Thyroid gland (tissue), 4 donors: ENCODE data around the gene ANKRD13D. TPM values are rescaled to one million over a fixed set of nuclear protein-coding genes. Genes with fewer than 3 reads are reported as not detected.

Experiments
- DNase-seq, 2 donors: peaks; one replicate each; pipeline ENCODE4 v3.0.0-alpha.2; 2019
- H3K27ac ChIP-seq, 3 donors: fragments of 200-600 bp; sonication (generic); 1 replicate in 2 of 3; 2 replicates in 1 of 3; pipeline ENCODE4 v1.5.1; 2016 to 2019; ENCODE audit warnings: mild to moderate bottlenecking in 1 of 3, moderate library complexity in 1 of 3
- H3K27me3 ChIP-seq: fragments of 200-600 bp; sonication (generic); one replicate; pipeline ENCODE4 v1.5.1; 2019
- H3K36me3 ChIP-seq, 2 donors: fragments of 200-600 bp; sonication (generic); one replicate each; pipeline ENCODE4 v1.5.1; 2016 to 2019
- H3K4me1 ChIP-seq, 2 donors: fragments of 200-600 bp; sonication (generic); one replicate each; pipeline ENCODE4 v1.5.1; 2017 to 2019
- H3K4me3 ChIP-seq, 3 donors: fragments of 200-600 bp; sonication (generic); replicated peaks in 1 of 3; 1 replicate in 2 of 3; 2 replicates in 1 of 3; pipeline ENCODE4 v1.5.1; 2016; ENCODE audit warnings: mild to moderate bottlenecking in 1 of 3
- H3K9me3 ChIP-seq: fragments of 200-600 bp; sonication (generic); one replicate; pipeline ENCODE4 v1.5.1; 2017
- POLR2A ChIP-seq, 2 donors: fragments of 450-650 bp; IDR thresholded peaks; one replicate each; pipeline ENCODE4 v1.6.1; 2017; ENCODE audit warnings: antibody characterized with exemption in 2 of 2, mild to moderate bottlenecking in 2 of 2, moderate library complexity in 1 of 2
- WGBS, 2 donors: methylation state at CpG; one replicate each; pipeline ENCODE4 v1.1.5; 2017; 5-methylcytosine and 5-hydroxymethylcytosine counted together
- intact Hi-C: fragments of 100-400 bp; cut with DNase I; formaldehyde crosslinking; loops from one replicate; pipeline ENCODE4 v1.15.1; 2023
- total RNA-seq, 4 donors: library from RNA; depleted of rRNA; stranded (reverse); fragments of >200 nt; gene quantifications; one replicate each; pipeline ENCODE4 v1.2.3, GENCODE V29; 2016
- TF ChIP-seq, protein P1 (sequence below), 6 experiments: fragments of 200-600 bp in 3 of 6; fragments of 450-650 bp in 3 of 6; sonication (generic) in 3 of 6; IDR thresholded peaks; one replicate each; pipeline ENCODE4 v1.5.1; 2016 to 2019; ENCODE audit warnings: antibody characterized with exemption in 6 of 6, mild to moderate bottlenecking in 2 of 6, inconsistent platforms in 1 of 6, moderate library complexity in 1 of 6

ANKRD13D gene
- 10 to 100 TPM; 27.9 to 36.8 (median 31.5) TPM for total RNA-seq

DNA sequence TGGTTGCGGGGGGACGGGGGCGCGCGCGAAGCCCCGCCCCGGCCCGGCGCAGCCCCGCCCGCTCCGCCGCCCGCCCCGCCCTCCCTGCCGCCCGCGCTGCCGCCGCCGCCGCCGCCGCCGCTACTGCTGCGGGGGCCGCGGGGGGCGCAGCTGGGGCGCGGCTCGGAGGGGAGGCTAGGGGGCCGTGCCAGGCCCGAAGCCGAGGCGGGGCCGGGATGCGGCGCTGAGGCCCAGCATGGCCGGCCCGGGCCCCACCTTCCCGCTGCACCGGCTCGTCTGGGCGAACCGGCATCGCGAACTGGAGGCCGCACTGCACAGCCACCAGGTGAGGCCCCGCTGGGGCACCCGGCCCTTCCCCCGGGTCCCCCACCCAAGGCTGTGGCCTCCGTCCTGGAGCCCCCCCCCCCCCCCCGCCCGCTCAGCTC is at the start of gene ANKRD13D:
Gene ANKRD13D, plus strand, starts transcription at position 78 of the 425 bp plus-strand sequence. Its CDS starts 158 bp downstream, at position 236.
- Histone ChIP-seq H3K27ac (peak within 1 kb of the TSS; percentile 90 to 95 (median 93)), H3K4me3 (peak within 1 kb of the TSS; percentile 36 to 88 (median 73)), H3K36me3 (peaks cover 20 to 32% of the 10 kb centered on the region in 2 donors), H3K27me3 (no peaks in the 10 kb centered on the region), H3K9me3 (no peaks in the 10 kb centered on the region), H3K4me1 (peaks cover 15 to 27% of the 10 kb centered on the region in 2 donors)
- intact Hi-C loops, result no loop called here
- WGBS, 2 donors, result no CpG with 5 or more reads among the region's 56 CpGs
- no peak for DNase-seq
- no peak for TF ChIP-seq POLR2A (IDR thresholded peaks at IDR 0.05)
- TF ChIP-seq, protein P1, sequence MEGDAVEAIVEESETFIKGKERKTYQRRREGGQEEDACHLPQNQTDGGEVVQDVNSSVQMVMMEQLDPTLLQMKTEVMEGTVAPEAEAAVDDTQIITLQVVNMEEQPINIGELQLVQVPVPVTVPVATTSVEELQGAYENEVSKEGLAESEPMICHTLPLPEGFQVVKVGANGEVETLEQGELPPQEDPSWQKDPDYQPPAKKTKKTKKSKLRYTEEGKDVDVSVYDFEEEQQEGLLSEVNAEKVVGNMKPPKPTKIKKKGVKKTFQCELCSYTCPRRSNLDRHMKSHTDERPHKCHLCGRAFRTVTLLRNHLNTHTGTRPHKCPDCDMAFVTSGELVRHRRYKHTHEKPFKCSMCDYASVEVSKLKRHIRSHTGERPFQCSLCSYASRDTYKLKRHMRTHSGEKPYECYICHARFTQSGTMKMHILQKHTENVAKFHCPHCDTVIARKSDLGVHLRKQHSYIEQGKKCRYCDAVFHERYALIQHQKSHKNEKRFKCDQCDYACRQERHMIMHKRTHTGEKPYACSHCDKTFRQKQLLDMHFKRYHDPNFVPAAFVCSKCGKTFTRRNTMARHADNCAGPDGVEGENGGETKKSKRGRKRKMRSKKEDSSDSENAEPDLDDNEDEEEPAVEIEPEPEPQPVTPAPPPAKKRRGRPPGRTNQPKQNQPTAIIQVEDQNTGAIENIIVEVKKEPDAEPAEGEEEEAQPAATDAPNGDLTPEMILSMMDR (IDR thresholded peaks at IDR 0.05), result no peak

DNA sequence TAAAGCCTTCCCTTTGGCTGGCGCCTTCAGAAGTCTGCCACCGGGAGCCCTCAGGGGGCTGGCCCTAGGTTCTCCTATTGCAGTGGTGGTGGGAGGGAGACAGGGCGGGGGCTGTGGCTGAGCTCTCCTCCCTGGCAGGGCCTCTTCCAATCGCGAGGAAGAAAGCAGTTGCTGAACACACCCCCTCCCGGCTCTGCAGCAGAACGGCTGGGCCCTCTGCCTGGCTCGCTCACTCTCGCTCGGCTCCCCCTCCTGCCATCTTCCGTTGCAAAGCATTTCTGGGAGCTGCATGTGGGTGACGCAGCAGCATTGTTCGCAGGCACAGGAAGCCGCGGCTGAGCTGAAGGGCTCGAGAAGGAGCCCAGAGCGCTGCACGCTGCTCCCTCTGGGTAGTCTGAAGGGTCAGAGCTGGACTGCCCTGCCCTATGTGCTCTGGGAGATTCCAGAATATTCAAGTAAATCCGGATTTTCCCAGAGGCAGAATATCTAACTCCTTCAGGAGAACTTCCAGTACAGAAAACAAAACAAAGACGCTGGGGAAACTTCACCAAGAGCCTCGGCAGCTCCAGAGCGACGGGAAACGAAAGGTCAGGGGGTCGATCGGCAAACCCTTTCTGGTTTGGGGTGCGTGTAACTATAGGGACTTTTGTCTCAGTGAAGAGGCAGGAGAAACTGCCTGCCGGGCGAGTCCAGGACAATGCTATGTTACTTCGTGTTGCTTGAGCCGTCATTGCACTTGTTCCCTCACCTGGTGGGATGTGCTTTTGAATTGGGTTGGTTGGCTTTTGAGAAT is 49.1 kb upstream of the ANKRD13D start:
- peak overlapping the region; percentile 91 to 96 (median 92) for H3K27ac ChIP-seq
- peak; percentile 98 to 99 for DNase-seq
- intact Hi-C loops, result loop anchor here (10.0 kb wide), 1 partner anchor 115 kb away; no protein-coding TSS in a partner anchor
- no peaks in the 10 kb centered on the region for H3K9me3 ChIP-seq
- H3K36me3 ChIP-seq, result peaks cover under 1 to 15% of the 10 kb centered on the region in 2 donors
- no peaks in the 10 kb centered on the region for H3K27me3 ChIP-seq
- WGBS, 2 donors, result 0 to 1% methylated on average over 29 to 30 of the region's 31 CpGs
- H3K4me3 ChIP-seq, result peak overlapping the region; percentile 57 to 86 (median 63)
- peak; percentile 43 to 99 for TF ChIP-seq POLR2A (IDR thresholded peaks at IDR 0.05)
- TF ChIP-seq, protein P1 (IDR thresholded peaks at IDR 0.05), result peak in 1 of 6 experiments; percentile 17
- H3K4me1 ChIP-seq, result peaks cover 43 to 52% of the 10 kb centered on the region in 2 donors

DNA sequence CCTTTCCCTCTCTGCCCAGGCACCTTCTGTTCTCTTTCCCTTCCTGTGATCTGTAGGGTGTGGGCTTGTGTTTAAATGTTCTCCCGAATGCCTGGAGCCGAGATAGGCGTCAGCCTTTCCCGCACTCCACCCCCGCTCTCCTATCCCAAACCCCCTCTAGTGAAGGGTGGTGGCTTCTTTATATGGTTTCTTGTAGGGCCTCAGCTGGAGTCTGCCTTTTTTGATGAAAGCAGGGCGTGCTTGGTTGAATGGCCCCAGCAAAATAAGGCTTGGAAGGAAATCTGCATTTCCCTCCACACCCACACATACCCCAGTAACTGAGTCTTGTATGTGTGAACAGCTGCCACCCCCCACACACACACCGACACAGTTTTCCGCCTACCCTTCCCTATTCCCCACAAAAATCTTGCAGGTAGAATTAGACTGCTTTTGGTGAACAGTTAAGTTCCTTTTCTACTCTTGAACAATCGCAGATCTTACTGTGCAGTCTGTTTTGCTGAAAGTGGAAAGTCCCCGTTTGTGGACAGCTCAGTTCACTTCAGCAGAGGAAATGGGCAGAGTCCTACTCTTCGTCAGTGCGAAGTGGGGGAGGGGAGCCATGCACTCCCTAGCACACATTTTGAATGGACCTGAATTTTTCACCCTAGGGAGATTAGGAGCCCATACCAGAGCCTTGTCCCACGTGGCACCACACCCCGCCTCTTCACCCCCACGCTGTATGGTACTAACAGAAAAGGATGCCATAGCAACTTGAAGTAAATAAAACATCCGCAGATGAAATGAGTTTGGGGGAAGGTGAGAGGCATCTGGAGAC is 48.3 kb upstream of the ANKRD13D start:
- TF ChIP-seq POLR2A (IDR thresholded peaks at IDR 0.05), result peak in 1 of 2 donors; percentile 26
- TF ChIP-seq, protein P1 (IDR thresholded peaks at IDR 0.05), result no peak
- Histone ChIP-seq H3K4me1 (peaks cover 43 to 52% of the 10 kb centered on the region in 2 donors), H3K36me3 (peaks cover 9 to 23% of the 10 kb centered on the region in 2 donors), H3K9me3 (no peaks in the 10 kb centered on the region), H3K27me3 (no peaks in the 10 kb centered on the region), H3K27ac (peak overlapping the region; percentile 91 to 96 (median 92)), H3K4me3 (peak overlapping the region; percentile 57 to 86 (median 63))
- intact Hi-C loops, result no loop called here
- DNase-seq, result peak; percentile 74 to 75
- 1 to 3% methylated on average over 16 of the region's 16 CpGs for WGBS, 2 donors

DNA sequence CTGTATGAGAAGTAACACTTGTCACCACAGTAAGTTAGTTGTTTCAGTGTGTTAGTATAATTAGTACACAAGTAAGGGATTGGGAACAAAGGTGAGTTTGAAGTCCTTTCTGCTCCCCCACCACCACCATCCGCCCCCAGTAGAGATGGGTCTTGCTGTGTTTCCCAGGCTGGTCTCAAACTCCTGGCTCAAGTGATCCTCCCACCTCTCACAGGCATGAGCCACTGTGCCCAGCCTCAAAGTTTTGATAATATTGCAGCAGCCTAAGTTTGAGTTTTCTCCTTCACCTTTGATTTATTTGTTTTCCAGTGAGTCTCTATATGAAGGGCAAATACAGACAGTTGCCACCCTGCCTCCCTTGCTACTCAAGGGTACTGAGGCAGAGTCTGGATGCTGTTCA is 46.6 kb upstream of the ANKRD13D start:
- H3K27me3 ChIP-seq, result no peaks in the 10 kb centered on the region
- TF ChIP-seq, protein P1 (IDR thresholded peaks at IDR 0.05), result no peak
- TF ChIP-seq POLR2A (IDR thresholded peaks at IDR 0.05), result no peak
- no peak for DNase-seq
- H3K9me3 ChIP-seq, result no peaks in the 10 kb centered on the region
- H3K4me3 ChIP-seq, result no peak overlapping the region
- H3K36me3 ChIP-seq, result peaks cover 18 to 32% of the 10 kb centered on the region in 2 donors
- 70 to 72% methylated on average over 1 of the region's 1 CpG for WGBS, 2 donors
- intact Hi-C loops, result no loop called here
- peak overlapping the region; percentile 10 to 91 (median 76) for H3K27ac ChIP-seq
- peaks cover 45 to 58% of the 10 kb centered on the region in 2 donors for H3K4me1 ChIP-seq
